Activated T-helper 1 cell treated with anti-CD3 and anti-CD28 coated beads, Interleukin-12 subunit alpha, Interleukin-12 subunit beta, Interleukin-2, Interleukin-4 antibody, amounts not matched to agents 30 ng/mL and 10 ng/mL and 1 ng/mL, durations not matched to agents 14 hours and 24 hours and 36 hours (primary cell): ENCODE data around the gene LIMS2. TPM values are rescaled to one million over a fixed set of nuclear protein-coding genes. Genes with fewer than 3 reads are reported as not detected.

Source experiments
- DNase-seq: peaks from one replicate; pipeline ENCODE4 v3.0.0; 2021; ENCODE audit warnings: low spot score
- H3K27ac Mint-ChIP-seq: one replicate; pipeline ENCODE4 v1.8.0; 2021; ENCODE audit warnings: mild to moderate bottlenecking, mixed read lengths
- H3K27me3 Mint-ChIP-seq: one replicate; pipeline ENCODE4 v1.8.0; 2022; ENCODE audit warnings: mild to moderate bottlenecking, moderate library complexity, mixed read lengths; ENCODE audit not compliant: insufficient read depth
- H3K36me3 Mint-ChIP-seq: one replicate; pipeline ENCODE4 v1.8.0; 2021; ENCODE audit warnings: low read depth, mixed read lengths
- H3K4me1 Mint-ChIP-seq: one replicate; pipeline ENCODE4 v1.8.0; 2021; ENCODE audit warnings: low read depth, mixed read lengths
- H3K4me3 Mint-ChIP-seq: one replicate; pipeline ENCODE4 v1.8.0; 2021; ENCODE audit warnings: mild to moderate bottlenecking, moderate library complexity, mixed read lengths
- H3K9me3 Mint-ChIP-seq: one replicate; pipeline ENCODE4 v1.8.0; 2021; ENCODE audit warnings: mixed read lengths
- intact Hi-C: fragments of 100-400 bp; cut with micrococcal nuclease; formaldehyde crosslinking; loops from one replicate; pipeline ENCODE4 v1.15.1; 2024
- total RNA-seq: library from RNA; stranded (reverse); gene quantifications from 2 replicates; pipeline ENCODE4 v1.2.3, GENCODE V29; 2022

LIMS2 gene
- total RNA-seq, 1 donor from 2014 or later: 5.1 TPM

DNA sequence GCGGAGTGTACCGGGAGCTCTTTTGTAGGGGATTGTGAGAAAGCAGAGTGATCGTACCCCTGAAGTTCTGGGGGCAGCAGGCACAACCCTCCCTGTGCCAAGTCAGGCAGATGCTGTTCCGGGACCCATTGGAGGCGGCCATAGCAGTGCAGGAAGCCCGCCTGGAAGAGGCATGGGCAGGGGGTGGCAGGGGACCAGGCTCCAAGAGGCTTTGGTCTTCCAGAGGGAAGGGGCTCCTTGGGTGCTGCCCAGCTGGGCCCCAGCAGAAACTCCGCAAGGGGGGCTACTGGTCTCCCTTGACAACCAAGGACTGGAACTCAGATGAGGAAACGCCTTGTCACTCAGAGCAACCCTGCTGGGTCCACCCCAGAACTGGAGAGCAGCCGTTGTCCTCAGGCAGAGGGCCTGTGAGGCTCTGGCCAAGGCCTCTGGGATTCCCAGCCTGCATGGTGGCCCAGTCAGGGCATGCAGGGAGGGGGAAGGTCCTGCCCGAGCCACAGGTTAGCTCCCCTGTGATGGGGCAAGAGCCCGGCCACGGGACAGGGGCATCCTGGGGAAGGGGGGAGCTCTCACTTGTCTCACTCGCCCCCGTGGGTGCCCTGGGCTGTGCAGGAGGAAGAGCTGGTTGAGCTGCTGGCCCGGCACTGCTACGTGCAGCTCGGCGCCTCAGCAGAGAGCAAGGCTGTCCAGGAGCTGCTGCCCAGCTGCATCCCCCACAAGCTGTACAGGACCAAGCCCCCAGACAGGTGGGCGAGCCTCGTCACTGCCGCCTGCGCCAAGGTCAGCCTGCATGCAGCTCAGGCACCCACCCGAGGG, 50.4 kb downstream of the LIMS2 start:
- H3K27me3 Mint-ChIP-seq: peaks cover 4% of the 10 kb centered on the region
- intact Hi-C loops: no loop called here
- no peak overlapping the region for H3K4me3 Mint-ChIP-seq
- H3K36me3 Mint-ChIP-seq: no peaks in the 10 kb centered on the region
- no peaks in the 10 kb centered on the region for H3K9me3 Mint-ChIP-seq
- H3K27ac Mint-ChIP-seq: no peak overlapping the region
- no peaks in the 10 kb centered on the region for H3K4me1 Mint-ChIP-seq
- DNase-seq: no peak

DNA sequence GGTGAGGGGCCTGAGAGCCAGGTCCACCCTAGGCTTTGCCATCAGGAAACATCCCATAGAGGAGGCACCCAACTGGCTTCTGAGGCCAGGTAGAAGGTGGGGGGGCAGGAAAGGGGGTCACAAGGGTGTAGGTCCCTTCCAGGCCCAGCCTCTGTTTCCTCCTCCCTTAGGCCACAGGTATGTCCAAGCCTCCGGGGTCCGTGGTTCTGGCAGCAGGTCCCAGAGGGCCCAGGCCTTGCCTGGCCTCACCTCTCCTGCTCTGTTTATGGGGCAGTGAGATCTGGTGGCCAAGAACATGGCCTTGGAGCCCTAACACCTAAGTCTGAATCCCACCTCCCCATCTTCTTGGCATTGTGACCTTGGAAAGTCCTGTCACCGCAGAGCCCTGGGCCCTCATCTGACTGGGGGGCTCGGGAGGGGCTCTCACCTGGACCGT, 51.0 kb downstream of the LIMS2 start:
- Mint-ChIP-seq H3K27ac (no peak overlapping the region), H3K4me1 (no peaks in the 10 kb centered on the region), H3K36me3 (no peaks in the 10 kb centered on the region), H3K9me3 (no peaks in the 10 kb centered on the region), H3K27me3 (peaks cover 2% of the 10 kb centered on the region), H3K4me3 (no peak overlapping the region)
- DNase-seq: no peak
- intact Hi-C loops: no loop called here

DNA sequence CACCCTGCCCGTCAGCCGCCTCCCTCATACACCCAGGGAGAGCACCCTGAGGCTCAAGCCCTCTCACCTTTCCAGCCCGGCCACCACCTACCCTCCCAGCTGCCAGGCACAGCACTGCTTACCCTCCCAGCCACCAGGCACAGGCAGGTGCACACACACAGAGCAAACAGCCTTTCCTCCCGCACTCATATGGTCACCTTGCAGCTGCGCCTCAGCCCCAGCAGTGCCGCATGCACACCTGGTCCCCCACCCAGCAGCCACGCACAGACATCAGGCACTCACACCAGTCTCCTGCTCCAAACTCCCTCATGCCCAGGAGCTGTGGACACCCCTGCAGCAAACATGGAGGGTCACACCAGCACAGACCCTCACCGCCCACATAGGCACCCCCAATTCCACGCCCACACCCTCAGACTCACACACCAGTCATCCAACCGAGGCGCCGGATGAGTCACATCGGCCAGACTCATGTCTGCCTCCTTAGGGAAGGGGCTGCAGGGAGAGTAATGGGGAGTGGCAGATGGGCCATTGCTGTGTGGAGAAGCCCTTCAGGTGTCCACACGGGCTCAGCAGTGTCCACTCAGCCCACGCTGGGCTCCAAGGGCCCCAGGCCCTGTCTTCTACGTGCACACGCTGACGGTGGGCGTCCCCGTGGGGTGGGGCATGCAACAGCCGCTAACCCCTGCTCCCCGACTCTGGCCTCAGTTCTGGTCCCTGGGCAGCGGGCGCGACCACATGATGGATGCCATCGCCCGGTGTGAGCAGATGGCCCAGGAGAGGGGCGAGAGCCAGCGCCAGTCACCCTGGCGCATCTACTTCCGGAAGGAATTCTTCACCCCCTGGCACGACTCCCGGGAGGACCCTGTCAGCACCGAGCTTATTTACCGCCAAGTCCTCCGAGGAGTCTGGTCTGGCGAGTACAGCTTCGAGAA, 51.7 kb downstream of the LIMS2 start:
- DNase-seq: no peak
- H3K4me1 Mint-ChIP-seq: no peaks in the 10 kb centered on the region
- H3K9me3 Mint-ChIP-seq: no peaks in the 10 kb centered on the region
- H3K27ac Mint-ChIP-seq: no peak overlapping the region
- intact Hi-C loops: no loop called here
- no peak overlapping the region for H3K4me3 Mint-ChIP-seq
- H3K27me3 Mint-ChIP-seq: peaks cover 4% of the 10 kb centered on the region
- no peaks in the 10 kb centered on the region for H3K36me3 Mint-ChIP-seq

DNA sequence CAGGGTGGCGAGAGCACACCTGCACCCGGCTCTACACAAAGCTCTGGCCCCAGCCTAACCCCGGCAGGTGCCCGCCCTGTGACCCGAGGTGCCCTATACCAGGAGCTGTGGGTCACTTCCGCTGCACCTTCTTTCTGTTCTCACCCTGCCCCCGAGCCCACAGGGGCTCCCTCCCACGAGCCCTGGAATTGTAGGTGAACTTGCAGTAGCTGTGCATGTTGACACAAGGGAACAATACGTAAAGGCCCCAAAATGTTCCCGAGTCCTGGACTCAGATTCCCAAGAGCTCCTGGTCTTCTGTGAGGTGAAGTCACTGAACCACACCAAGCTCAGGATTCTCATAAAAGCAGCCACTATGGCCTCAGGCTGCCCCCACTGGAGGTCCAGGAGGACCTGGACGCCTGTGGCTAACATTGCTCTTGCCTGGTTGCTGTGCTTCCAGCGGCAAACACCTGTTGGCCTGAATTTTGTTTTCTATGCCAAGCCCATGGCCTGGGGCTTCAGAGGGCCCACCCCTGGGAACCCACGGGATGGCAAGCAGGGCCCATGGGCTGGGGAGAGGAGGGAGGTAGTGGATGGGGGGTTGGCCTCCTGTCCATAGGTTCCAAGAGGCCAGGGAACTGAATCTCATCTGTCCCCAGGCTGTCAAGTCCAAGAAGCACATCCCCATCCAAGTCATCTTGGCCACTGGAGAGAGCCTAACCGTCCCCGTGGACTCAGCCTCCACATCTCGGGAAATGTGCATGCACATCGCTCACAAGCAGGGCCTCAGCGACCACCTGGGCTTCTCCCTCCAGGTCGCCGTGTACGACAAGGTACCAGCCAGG, 52.6 kb downstream of the LIMS2 start:
- Mint-ChIP-seq H3K36me3 (no peaks in the 10 kb centered on the region), H3K4me1 (no peaks in the 10 kb centered on the region), H3K27me3 (peaks cover 5% of the 10 kb centered on the region), H3K4me3 (no peak overlapping the region), H3K27ac (no peak overlapping the region), H3K9me3 (no peaks in the 10 kb centered on the region)
- intact Hi-C loops: no loop called here
- no peak for DNase-seq

DNA sequence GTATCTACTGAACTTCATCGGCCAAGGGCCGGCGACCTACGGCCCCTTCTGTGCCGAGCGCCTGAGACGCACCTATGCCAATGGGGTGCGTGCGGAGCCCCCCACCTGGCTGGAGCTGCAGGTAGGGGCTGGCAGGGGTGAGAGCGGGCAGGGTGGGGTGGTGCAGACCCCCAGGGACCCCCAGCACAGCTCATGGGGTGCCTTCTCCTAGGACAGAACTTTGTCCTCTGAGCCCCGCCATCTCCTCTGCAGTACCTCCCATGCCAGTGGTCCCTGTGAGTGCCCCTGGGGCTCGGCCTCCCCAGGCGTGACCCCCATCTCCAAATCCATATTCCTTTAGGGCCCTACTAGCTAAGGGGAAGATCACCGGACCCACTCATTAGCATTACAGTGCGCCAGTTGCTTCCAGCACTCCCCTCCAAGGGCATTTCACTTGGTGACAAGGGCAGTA, 53.3 kb downstream of the LIMS2 start:
- DNase-seq: no peak
- intact Hi-C loops: no loop called here
- Mint-ChIP-seq H3K4me1 (no peaks in the 10 kb centered on the region), H3K9me3 (no peaks in the 10 kb centered on the region), H3K4me3 (no peak overlapping the region), H3K27me3 (peaks cover 5% of the 10 kb centered on the region), H3K27ac (no peak overlapping the region), H3K36me3 (no peaks in the 10 kb centered on the region)

DNA sequence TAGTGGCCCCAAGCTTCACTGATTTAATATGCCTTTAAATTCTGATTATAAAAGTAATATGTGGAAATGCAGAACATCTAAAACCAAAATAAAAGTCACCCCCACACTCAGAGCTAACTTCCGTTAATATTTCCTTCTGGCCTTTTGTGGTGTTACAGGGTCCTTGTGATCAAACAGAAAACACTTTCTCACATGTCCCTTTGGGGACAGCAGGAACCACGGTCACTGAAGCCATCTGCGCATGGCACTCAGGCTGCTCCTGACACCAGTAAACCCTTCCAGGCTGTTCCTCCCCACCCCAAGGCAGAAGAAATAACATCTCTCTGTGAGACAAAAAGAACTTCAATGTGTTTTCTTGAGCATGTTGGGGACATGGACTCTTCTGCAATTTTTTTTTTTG, 54.5 kb downstream of the LIMS2 start:
- Mint-ChIP-seq H3K27ac (no peak overlapping the region), H3K4me1 (no peaks in the 10 kb centered on the region), H3K4me3 (no peak overlapping the region), H3K36me3 (no peaks in the 10 kb centered on the region), H3K27me3 (peaks cover 5% of the 10 kb centered on the region), H3K9me3 (no peaks in the 10 kb centered on the region)
- DNase-seq: no peak
- intact Hi-C loops: no loop called here

DNA sequence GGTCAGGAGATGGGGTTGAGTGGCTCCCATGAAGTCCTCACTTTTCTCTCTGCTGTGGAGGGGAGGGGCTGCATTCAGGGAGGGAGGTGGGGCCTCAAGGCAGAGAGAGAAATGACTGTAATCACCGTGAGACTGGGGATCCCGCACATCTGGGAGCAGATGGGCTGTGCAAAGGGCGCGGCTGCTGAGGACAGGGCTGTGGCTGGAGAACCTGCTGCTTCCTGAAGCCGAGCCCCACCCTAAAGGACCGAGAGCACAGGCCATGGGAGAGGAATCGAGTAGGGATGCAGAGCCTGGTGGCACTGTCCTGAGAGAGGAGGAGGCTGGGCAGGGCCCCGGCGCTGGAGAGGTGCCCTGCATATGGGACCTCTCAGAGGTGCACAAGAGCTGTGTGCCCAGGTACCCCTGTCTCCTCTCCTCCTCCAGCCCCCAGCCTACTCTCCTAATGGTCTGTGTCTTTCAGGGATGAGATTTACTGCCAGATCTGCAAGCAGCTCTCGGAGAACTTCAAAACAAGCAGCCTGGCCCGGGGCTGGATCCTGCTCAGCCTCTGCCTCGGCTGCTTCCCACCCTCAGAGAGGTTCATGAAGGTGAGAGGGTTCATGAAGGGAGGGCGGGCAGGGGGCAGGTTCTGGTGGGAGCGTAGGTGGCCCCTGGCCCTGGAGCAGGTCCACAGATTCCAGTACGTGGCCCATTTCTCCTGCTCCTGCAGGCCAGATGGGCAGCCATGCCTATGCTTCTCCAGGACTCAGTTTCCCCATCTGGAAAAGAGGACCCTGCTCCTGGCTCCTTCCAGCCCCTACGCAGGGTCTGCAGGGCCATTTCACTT, 55.2 kb downstream of the LIMS2 start:
- DNase-seq: no peak
- intact Hi-C loops: no loop called here
- Mint-ChIP-seq H3K4me1 (no peaks in the 10 kb centered on the region), H3K36me3 (peaks cover 2% of the 10 kb centered on the region), H3K4me3 (no peak overlapping the region), H3K9me3 (no peaks in the 10 kb centered on the region), H3K27me3 (peaks cover 10% of the 10 kb centered on the region), H3K27ac (no peak overlapping the region)

DNA sequence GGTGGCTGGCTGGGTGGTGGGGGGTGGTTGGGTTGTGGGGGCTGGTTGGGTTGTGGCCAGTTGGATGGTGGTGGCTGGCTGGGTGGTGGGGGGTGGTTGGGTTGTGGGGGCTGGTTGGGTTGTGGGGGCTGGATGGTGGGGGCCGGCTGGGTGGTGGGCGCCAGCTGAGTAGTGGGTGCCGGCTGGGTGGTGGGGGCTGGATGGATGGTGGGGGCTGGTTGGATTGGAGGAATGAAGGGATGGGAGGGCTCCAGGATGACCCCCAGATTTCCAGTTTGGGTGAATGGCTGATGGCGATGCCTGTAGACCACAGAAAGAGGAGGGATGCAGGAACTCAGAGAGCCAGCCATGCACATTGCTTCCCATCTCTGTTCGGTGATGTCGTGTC, 56.1 kb downstream of the LIMS2 start:
- H3K4me3 Mint-ChIP-seq: no peak overlapping the region
- H3K36me3 Mint-ChIP-seq: peaks cover 2% of the 10 kb centered on the region
- intact Hi-C loops: no loop called here
- no peak overlapping the region for H3K27ac Mint-ChIP-seq
- H3K4me1 Mint-ChIP-seq: no peaks in the 10 kb centered on the region
- H3K9me3 Mint-ChIP-seq: no peaks in the 10 kb centered on the region
- peaks cover 11% of the 10 kb centered on the region for H3K27me3 Mint-ChIP-seq
- DNase-seq: no peak

DNA sequence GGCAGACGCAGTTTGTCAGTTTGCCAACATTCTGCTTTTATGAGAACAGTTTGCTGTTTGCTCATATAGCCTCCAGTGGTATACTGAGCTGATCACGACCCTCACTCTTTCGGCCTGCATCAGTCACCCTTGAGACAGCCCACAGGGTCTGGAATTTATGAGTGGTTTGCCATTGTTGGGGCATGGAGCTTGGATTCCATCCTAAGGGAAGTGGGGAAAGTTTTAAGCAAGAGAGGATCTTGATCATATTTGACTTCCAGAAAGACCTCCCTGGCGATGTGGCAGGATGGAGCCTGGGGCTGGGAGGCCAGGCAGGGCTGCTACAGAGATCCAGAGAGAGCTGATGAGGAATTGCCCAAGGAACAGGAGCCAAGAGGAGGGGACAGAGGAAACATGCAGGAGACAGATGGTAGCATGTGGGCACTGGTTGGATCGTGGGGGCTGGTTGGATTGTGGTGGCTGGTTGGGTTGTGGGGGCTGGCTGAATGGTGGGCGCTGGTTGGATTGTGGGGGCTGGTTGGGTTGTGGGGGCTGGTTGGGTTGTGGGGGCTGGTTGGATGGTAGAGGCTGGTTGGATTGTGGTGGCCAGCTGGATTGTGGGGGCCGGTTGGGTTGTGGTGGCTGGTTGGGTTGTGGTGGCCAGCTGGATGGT, 56.7 kb downstream of the LIMS2 start:
- intact Hi-C loops: no loop called here
- H3K36me3 Mint-ChIP-seq: peaks cover 2% of the 10 kb centered on the region
- no peak overlapping the region for H3K27ac Mint-ChIP-seq
- no peak overlapping the region for H3K4me3 Mint-ChIP-seq
- peaks cover 4% of the 10 kb centered on the region for H3K9me3 Mint-ChIP-seq
- H3K4me1 Mint-ChIP-seq: no peaks in the 10 kb centered on the region
- no peak for DNase-seq
- H3K27me3 Mint-ChIP-seq: peaks cover 13% of the 10 kb centered on the region

DNA sequence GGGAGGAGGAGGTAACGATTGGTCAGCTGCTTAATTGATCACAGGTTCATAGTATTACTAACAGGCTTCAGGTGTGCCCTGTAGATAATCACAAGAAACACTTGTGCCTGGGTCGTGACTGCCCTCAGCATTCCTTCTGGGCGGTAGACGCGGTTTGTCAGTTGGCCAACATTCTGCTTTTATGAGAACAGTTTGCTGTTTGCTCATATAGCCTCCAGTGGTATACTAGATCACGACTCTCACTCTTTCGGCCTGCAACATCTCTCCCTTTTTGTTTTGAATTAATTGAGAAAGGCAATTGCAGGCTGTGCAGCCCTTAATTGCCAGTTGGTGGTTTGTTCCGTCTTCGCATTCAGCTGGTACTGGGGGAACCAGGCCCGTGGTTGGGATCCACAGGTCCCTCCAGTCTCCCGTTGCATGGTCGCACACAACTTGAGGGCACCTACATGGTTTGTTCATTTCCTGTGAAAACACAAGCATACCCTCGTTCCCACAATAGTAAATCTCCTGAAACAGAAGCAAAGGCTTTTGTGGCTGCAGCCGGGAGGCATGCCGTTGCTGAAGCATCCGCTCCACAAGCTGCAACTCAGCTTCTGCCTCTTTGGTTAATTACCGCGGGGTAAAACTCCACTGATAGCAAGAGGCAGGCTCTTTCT, 59.7 kb downstream of the LIMS2 start:
- Mint-ChIP-seq H3K36me3 (peaks cover 2% of the 10 kb centered on the region), H3K27ac (no peak overlapping the region), H3K4me1 (no peaks in the 10 kb centered on the region), H3K9me3 (peaks cover 11% of the 10 kb centered on the region), H3K27me3 (peaks cover 10% of the 10 kb centered on the region), H3K4me3 (no peak overlapping the region)
- intact Hi-C loops: no loop called here
- DNase-seq: no peak

DNA sequence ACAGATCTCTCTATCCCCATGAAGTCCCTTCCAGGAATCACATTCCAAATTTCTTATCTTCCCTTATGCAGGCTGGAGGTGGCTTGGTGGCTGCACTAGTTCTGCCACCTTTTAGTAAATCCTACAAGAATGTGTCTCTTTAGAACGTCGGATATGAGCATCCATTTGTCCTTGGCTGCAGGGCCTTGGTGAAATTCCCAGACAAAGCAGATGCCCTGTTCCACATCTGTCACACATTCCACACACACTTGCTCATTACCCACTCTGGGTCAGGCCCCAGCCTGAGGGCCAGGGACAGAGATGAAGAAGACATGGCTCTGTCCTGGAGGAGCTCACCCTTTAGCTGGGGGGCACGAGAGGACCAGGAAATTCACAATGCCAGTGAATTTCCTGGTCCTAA, 60.6 kb downstream of the LIMS2 start:
- no peak overlapping the region for H3K4me3 Mint-ChIP-seq
- H3K9me3 Mint-ChIP-seq: peaks cover 11% of the 10 kb centered on the region
- peaks cover 10% of the 10 kb centered on the region for H3K27me3 Mint-ChIP-seq
- intact Hi-C loops: no loop called here
- H3K36me3 Mint-ChIP-seq: peaks cover 2% of the 10 kb centered on the region
- H3K4me1 Mint-ChIP-seq: no peaks in the 10 kb centered on the region
- no peak overlapping the region for H3K27ac Mint-ChIP-seq
- no peak for DNase-seq
